GM19023 (cell line): ENCODE measurements around the gene ZNF701.
A peak's percentile ranks its signal among the peaks of the same experiment; 100 is the strongest.
"Not testable (repeated sequence)": the region's sequence is repeated elsewhere in the genome, so short reads cannot be mapped to it uniquely, and the experiment has no call there.

ENCODE experiments used
- ATAC-seq: cut with Tn5 transposase; IDR thresholded peaks from one replicate; pipeline ENCODE4 v1.9.1; 2021; ENCODE audit warnings: mild to moderate bottlenecking, moderate library complexity; ENCODE audit not compliant: unreplicated experiment

ZNF701 gene

GRCh38 chr19:52566121-52566520 is 4.0 kb upstream of the ZNF701 start:
- no peak for ATAC-seq

GRCh38 chr19:52566588-52566987 is 3.5 kb upstream of the ZNF701 start:
- no peak for ATAC-seq

- no peak for ATAC-seq
These were observed 2.2 kb upstream of the ZNF701 start for GRCh38 chr19:52567921-52568320.

- ATAC-seq: not testable (repeated sequence)
These were observed 468 bp upstream of the ZNF701 start for GRCh38 chr19:52569638-52569999.

GRCh38 chr19:52584736-52585440 is 14.8 kb downstream of the ZNF701 start:
- ATAC-seq: no peak

- no peak for ATAC-seq
These were observed 15.5 kb downstream of the ZNF701 start for GRCh38 chr19:52585604-52586003.

- no peak for ATAC-seq
These were observed 20.6 kb downstream of the ZNF701 start for GRCh38 chr19:52590728-52591127.

GRCh38 chr19:52592301-52592700 is 22.2 kb downstream of the ZNF701 start:
- no peak for ATAC-seq

- ATAC-seq: not testable (repeated sequence)
These were observed 23.4 kb downstream of the ZNF701 start for GRCh38 chr19:52593441-52593840.

GRCh38 chr19:52599241-52599640 is 29.2 kb downstream of the ZNF701 start:
- ATAC-seq: no peak

- peak; percentile 10 for ATAC-seq
These were observed 30.5 kb downstream of the ZNF701 start for GRCh38 chr19:52600639-52601024.

- peak; percentile 97 for ATAC-seq
These were observed 31.2 kb downstream of the ZNF701 start for GRCh38 chr19:52601025-52601973.

- not testable (repeated sequence) for ATAC-seq
These were observed 31.9 kb downstream of the ZNF701 start for GRCh38 chr19:52601974-52602366.

- no peak for ATAC-seq
These were observed 32.9 kb downstream of the ZNF701 start for GRCh38 chr19:52602941-52603340.

GRCh38 chr19:52603558-52604207 is 33.6 kb downstream of the ZNF701 start:
- no peak for ATAC-seq

GRCh38 chr19:52613299-52613906 is 43.3 kb downstream of the ZNF701 start:
- ATAC-seq: no peak

GRCh38 chr19:52621376-52621775 is 51.3 kb downstream of the ZNF701 start:
- no peak for ATAC-seq

GRCh38 chr19:52622261-52622660 is 52.2 kb downstream of the ZNF701 start:
- no peak for ATAC-seq

- ATAC-seq: no peak
These were observed 56.8 kb downstream of the ZNF701 start for GRCh38 chr19:52626915-52627314.

- ATAC-seq: not testable (repeated sequence)
These were observed 57.4 kb downstream of the ZNF701 start for GRCh38 chr19:52627441-52627840.
